SW 1271 (cell line): ENCODE results near the gene TEX54.

ENCODE experiments used
- DNase-seq, 2 experiments: peaks; one replicate each; lab custom pipeline; 2025; lab: John Stamatoyannopoulos, UW

TEX54 gene

DNA sequence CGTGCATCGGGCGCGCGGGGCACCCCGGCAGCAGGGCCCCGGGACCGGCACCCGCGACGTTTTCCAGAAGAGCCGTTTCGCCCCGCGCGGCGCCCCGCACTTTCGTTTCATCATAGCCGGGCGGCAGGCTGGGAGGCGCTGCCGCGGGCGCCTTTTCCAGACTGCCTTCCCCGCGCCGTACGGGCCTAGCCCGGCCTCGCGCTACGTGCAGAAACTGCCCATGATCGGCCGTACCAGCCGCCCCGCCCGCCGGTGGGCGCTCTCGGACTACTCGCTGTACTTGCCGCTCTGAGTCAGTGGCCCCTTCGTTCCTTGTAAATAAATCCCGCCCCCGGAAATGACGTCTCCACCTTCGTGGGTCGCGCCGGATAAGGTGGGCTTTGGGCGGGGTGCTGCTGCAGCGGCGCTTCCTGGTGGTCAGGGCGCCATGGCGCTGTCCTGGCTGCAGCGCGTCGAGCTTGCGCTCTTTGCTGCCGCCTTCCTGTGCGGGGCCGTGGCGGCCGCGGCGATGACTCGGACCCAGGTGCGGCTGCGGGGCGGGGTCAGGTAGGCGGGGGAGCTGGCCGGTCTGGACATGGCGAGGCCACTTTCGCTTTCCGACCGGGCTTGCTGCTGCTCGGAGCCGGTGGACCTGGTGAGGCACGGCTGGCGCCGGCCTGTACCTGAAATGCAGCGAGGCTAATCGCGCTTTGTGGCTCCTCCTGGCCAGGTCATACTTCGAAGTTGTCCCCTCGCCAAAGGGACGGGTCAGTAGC lies 45.5 kb downstream of the TEX54 start, which contains the start of gene TMEM179B:
TSS of gene TMEM179B (plus strand) at position 398 of the 755 bp plus-strand sequence. CDS start at position 428, 30 bp downstream.
- DNase-seq, result peak; percentile 92 to 95

DNA sequence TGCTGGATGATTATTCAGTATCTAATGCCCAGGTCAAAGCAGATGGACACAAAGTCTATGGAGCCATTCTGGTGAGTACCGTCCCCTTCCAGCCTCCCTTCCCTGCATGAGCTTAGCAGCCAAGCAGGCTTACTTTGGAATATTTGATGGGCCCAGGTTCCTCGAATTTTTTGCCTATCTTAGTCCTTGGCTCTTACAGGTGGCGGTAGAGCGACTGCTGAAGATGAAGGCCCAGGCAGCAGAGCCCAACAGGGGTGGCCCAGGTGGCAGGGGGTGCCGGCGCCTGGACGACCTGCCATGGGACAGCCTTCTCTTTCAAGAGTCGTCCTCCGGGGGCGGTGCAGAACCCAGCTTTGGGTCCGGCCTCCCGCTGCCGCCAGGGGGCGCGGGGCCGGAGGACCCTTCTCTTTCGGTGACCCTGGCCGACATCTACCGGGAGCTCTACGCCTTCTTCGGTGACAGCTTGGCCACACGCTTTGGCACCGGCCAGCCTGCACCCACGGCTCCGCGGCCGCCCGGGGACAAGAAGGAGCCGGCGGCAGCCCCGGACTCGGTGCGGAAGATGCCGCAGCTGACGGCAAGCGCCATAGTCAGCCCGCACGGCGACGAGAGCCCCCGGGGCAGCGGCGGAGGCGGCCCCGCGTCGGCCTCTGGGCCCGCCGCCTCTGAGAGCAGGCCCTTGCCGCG lies 46.2 kb downstream of the TEX54 start:
- DNase-seq, result peak; percentile 62 to 79

DNA sequence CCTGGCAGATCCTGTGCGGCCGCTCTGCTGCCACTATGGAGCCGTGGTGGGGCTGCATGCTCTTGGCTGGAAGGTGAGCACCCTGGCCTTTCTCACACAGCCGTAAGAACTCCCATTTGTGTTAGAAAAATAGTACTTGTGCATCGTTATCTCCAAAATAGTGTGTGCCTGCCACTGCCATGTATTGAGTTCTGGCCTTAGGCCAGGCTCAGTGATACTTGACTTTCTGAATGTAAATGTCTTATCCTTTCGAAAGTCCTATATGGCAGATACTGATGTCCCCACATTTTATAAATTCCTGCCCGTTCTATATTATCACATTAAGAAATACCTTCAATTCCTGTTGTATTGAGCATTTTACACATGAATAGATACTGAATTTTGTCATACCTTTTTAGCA lies 49.9 kb downstream of the TEX54 start:
- DNase-seq, result no peak
